Measurements from ENCODE around the gene HBQ1.
"Not testable (repeated sequence)": the region's sequence is repeated elsewhere in the genome, so short reads cannot be mapped to it uniquely, and the experiment has no call there.

Gene HBQ1

DNA sequence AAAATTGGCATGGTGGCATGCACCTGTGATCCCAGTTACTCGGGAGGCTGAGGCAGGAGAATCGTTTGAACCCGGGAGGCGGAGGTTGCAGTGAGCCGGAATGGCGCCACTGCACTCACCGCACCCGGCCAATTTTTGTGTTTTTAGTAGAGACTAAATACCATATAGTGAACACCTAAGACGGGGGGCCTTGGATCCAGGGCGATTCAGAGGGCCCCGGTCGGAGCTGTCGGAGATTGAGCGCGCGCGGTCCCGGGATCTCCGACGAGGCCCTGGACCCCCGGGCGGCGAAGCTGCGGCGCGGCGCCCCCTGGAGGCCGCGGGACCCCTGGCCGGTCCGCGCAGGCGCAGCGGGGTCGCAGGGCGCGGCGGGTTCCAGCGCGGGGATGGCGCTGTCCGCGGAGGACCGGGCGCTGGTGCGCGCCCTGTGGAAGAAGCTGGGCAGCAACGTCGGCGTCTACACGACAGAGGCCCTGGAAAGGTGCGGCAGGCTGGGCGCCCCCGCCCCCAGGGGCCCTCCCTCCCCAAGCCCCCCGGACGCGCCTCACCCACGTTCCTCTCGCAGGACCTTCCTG, at the start of gene HBQ1:
Gene HBQ1, plus strand, starts transcription at position 359 of the 575 bp plus-strand sequence. Its CDS starts 28 bp downstream, at position 387.
- DNase-seq (ENCODE audit: low read depth): no peak

GRCh38 chr16:130533-131173, 49.6 kb upstream of the HBQ1 start:
- no peak for DNase-seq (ENCODE audit: low read depth)

DNA sequence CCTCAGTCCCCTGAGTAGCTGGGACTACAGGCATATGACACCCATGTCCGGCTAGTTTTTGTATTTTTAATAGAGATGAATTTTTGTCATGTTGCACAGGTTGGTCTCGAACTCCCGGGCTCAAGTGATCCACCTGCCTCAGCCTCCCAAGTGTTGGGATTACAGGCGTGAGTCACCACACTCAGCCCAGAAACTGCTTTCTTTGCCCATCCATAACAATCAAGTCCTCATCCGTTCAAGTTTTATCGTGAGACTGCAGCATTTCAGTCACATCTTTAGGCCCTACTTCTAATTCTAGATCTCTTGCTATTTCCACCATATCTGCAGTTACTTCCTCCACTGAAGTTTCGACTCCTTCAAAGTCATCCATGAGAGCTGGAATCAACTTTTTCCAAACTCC, 48.1 kb upstream of the HBQ1 start:
- no peak for DNase-seq (ENCODE audit: low read depth)

DNA sequence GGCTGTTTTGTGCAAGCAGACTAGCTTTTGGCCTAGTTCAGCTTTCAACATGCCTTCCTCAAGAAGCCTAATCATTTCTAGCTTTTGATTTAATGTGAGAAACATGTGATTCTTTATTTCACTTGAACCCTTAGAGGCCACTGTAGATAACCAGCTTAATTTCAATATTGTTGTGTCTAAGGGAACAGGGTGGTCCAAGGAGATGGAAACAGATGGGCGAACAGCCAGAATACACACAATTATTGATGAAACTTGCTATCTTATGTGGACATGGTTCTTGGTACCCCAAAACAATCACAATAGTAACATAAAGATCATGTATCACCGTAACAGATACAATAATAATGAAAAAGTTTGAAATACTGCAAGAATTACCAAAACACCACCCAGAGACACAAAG, 46.5 kb upstream of the HBQ1 start:
- no peak for DNase-seq (ENCODE audit: low read depth)

DNA sequence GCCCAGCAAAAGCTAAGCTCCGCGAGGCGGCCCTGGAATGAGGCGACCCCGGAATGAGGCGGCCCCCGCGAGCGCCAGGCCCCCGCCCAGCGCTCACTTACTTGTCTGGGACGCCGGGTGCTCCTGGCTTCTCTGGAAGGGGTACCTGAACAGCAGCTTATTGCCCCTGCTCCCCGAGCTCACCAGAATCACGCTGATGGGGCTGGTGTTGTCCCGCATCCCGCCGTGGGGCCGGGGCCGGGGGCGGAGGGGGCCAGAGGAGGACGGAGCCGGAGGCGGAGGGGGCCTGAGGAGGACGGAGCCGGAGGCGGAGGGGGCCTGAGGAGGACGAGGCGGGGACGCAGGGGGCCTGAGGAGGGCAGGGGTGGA, 42.2 kb upstream of the HBQ1 start:
- no peak for DNase-seq (ENCODE audit: low read depth)

GRCh38 chr16:140175-140857, 39.9 kb upstream of the HBQ1 start:
- no peak for DNase-seq (ENCODE audit: low read depth)

DNA sequence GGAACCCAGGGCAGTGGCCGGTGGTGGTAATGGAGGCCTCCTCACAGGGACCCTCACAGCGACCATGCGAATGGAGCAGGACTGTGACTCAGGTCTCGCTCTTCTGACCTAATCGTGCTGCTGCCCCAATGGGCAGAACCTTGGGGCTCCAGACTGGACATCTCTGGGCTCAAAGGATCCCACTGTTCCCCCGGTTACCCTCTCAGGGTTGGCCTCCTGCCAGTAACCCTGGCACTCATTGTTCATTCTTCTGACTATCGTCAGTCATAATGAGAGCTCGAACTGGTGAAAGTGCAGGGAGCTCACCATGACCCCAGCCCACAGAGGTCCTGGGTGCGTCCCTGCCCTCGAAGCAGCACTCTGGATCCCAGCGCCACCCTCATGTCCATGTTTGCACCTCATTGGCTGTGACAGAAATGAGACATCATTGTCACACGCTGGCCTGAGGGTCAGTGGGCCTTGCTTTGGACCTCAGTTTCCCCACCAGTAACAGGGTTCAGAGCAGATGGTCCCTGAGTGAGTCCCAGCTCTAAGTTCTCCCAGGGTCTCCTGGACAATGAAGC, 37.8 kb upstream of the HBQ1 start:
- DNase-seq (ENCODE audit: low read depth): no peak

- DNase-seq (ENCODE audit: low read depth): no peak
These were observed 37.2 kb upstream of the HBQ1 start for GRCh38 chr16:143047-143446.

- DNase-seq (ENCODE audit: low read depth): no peak
These were observed 36.8 kb upstream of the HBQ1 start for GRCh38 chr16:143456-143855.

GRCh38 chr16:144797-145252, 35.4 kb upstream of the HBQ1 start:
- DNase-seq (ENCODE audit: low read depth): no peak

- no peak for DNase-seq (ENCODE audit: low read depth)
These were observed 33.6 kb upstream of the HBQ1 start for GRCh38 chr16:146646-147045.

DNA sequence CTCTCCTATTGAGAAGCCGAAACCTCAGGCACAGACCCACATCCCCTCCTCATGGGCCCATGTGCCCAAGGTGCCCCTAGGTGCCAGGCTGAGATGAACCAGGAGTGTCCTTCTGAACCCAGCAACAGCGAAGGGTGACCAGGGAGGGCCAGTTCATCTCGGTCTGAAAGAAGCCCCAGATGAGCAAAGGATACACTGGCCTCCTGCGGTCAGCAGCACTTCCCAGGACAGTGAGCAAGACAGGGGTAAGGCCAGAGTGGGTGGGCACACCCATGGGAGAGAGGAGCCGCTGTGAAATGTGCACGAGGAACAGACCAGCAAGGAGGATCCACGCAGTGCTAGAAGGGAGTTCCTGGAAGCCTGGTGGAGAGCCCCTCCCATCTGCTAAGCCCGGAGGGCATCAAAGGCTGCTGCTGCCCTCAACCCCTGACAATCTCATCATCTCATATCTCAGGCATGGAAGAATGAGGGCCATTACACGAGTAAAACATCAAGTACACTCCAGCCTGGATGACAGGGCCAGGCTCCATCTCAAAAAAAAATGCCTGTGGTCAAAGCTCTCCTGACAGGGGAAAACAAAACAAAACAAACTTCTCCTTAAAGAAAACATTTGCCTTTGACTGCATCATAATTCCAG, 31.1 kb upstream of the HBQ1 start:
- DNase-seq (ENCODE audit: low read depth): no peak

DNA sequence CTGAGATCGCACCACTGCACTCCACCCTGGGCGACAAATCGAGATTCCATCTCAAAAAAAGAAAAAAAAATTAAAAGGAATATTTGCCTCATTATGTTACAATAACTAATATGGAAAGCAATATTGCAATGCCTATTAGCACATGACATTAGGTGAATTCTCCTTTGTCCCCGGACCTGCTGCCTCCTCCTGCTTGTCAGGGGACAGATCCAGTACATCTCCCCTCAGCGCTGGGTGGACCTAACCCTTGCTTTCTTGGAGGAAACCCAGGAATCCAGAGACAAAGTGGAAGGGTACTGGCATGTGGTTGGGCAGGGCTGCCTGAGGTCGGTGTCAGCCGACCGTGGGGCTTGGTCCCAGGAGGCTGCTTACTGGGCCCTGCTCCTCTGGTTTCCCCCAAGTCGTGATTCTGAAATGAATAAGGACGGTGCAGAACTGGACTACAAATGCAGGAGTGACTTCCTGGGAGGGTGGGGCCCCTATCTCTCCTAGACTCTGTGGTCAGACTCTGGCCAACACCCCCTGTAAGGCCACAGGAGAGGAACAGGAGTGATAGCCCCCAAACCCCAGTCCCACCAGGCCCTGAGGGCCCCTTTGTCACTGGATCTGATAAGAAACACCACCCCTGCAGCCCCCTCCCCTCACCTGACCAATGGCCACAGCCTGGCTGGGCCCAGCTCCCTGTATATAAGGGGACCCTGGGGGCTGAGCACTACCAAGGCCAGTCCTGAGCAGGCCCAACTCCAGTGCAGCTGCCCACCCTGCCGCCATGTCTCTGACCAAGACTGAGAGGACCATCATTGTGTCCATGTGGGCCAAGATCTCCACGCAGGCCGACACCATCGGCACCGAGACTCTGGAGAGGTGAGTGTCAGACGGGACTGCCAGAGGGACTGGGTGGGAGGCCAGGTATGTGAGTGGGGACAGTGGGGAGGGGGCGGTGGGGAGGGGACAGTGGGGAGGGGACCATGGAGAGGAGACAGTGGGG, 27.8 kb upstream of the HBQ1 start, which contains the start of gene HBZ:
Gene HBZ, plus strand, starts transcription at position 504 of the 988 bp plus-strand sequence. Its CDS starts 266 bp downstream, at position 770.
- DNase-seq (ENCODE audit: low read depth): no peak

DNA sequence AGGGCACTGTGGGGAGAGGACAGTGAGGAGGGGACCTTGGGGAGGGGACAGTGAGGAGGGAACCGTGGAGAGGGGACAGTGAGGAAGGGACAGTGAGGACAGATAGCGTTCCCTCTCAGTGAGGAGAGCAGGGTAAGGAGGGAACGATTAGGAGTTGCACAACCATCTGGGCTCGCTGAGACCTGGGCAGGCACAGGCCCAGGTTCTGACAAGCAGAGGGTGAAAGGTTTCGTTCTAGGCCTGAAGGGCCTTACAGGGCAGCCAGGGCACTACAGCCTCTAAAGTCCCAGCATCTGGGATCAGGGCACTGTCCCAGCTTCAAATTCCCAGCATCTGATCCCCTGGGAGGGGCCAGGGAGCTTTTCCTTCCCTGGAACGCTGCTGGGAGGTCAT, 27.1 kb upstream of the HBQ1 start:
- DNase-seq (ENCODE audit: low read depth): not testable (repeated sequence)

- DNase-seq (ENCODE audit: low read depth): not testable (repeated sequence)
These were observed 26.6 kb upstream of the HBQ1 start for GRCh38 chr16:153550-154216.

- no peak for DNase-seq (ENCODE audit: low read depth)
These were observed 25.8 kb upstream of the HBQ1 start for GRCh38 chr16:154217-155030.

DNA sequence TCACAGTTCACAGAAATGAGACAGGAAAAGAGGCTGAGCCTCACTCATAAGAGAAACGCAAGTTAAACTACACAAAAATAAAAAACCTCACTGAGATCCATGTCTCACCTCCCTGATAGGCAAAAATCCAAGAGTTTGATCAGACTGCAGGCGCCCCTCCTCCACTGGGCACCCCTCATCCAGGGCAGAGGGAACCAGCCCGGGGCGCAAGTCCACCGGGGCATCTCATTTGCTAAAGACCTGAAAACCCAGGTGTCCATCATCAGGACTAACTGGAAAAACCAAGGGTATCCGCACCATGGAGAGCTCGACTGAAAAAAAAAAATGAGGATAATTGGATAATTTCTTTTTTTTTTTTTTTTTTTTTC, 25.2 kb upstream of the HBQ1 start:
- DNase-seq (ENCODE audit: low read depth): no peak

DNA sequence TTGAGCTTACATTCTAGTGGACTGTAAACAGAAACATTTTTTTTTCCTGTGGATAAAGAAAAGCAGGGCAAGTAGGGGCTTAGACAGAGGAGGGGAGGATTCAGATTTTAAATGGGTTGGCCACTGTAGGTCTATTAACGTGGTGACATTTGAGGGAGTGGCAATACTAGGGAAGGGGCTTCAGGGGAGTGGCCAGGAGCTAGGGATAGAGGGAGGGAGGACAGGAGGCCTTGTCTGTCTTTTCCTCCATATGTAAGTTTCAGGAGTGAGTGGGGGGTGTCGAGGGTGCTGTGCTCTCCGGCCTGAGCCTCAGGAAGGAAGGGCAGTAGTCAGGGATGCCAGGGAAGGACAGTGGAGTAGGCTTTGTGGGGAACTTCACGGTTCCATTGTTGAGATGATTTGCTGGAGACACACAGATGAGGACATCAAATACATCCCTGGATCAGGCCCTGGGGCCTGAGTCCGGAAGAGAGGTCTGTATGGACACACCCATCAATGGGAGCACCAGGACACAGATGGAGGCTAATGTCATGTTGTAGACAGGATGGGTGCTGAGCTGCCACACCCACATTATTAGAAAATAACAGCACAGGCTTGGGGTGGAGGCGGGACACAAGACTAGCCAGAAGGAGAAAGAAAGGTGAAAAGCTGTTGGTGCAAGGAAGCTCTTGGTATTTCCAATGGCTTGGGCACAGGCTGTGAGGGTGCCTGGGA, 21.0 kb upstream of the HBQ1 start:
- DNase-seq (ENCODE audit: low read depth): no peak

- not testable (repeated sequence) for DNase-seq (ENCODE audit: low read depth)
These were observed 20.0 kb upstream of the HBQ1 start for GRCh38 chr16:160242-160641.

Measured in HS-5 (cell line).